ENCODE data around the gene C22orf42. TPM values are rescaled to one million over a fixed set of nuclear protein-coding genes. Genes with fewer than 3 reads are reported as not detected.
"Not testable (repeated sequence)": the region's sequence is repeated elsewhere in the genome, so short reads cannot be mapped to it uniquely, and the experiment has no call there.

Gene C22orf42
- polyA plus RNA-seq, 1 donor (not counting 4 experiments of a cell fraction or from before 2014, with no cell fraction given) = not detected

GRCh38 chr22:32140688-32141087 lies 18.4 kb downstream of the C22orf42 start:
- dilution Hi-C loops (cut with MboI; ENCODE audit: extremely low pct_ligation_motif_present, low sequenced_read_pairs); H2AFZ ChIP-seq (ENCODE audit: control insufficient read depth, low read length); H3K27me3 ChIP-seq (ENCODE audit: control insufficient read depth, extremely low read depth, insufficient read depth, low read length); H3K27ac ChIP-seq (ENCODE audit: control insufficient read depth, insufficient read depth, low read length); H3K4me3 ChIP-seq (ENCODE audit: control insufficient read depth in 2 of 3, extremely low read depth in 1 of 3, insufficient read depth in 2 of 3, low read depth in 1 of 3, low read length in 3 of 3); H3K4me2 ChIP-seq (ENCODE audit: control insufficient read depth, extremely low read depth, insufficient read depth, low read depth, low read length); H4K20me1 ChIP-seq (ENCODE audit: control insufficient read depth, extremely low read depth, insufficient read depth, low read length); H3K9me3 ChIP-seq (ENCODE audit: control insufficient read depth, low read depth, low read length); H3K4me1 ChIP-seq (ENCODE audit: control insufficient read depth, extremely low read depth, insufficient read depth, low read length); H3K9ac ChIP-seq (ENCODE audit: control insufficient read depth, extremely low read depth, insufficient read depth, low read length); DNase-seq (ENCODE audit: low read depth, low spot score); H3K9me1 ChIP-seq (ENCODE audit: control insufficient read depth, extremely low read depth, insufficient read depth, low read length); H3K79me2 ChIP-seq (ENCODE audit: control insufficient read depth, insufficient read depth, low read length); H3K36me3 ChIP-seq (ENCODE audit: control insufficient read depth in 2 of 2, extremely low read depth in 1 of 2, insufficient read depth in 2 of 2, low read length in 2 of 2): not testable (repeated sequence)
- TF ChIP-seq, protein P1, sequence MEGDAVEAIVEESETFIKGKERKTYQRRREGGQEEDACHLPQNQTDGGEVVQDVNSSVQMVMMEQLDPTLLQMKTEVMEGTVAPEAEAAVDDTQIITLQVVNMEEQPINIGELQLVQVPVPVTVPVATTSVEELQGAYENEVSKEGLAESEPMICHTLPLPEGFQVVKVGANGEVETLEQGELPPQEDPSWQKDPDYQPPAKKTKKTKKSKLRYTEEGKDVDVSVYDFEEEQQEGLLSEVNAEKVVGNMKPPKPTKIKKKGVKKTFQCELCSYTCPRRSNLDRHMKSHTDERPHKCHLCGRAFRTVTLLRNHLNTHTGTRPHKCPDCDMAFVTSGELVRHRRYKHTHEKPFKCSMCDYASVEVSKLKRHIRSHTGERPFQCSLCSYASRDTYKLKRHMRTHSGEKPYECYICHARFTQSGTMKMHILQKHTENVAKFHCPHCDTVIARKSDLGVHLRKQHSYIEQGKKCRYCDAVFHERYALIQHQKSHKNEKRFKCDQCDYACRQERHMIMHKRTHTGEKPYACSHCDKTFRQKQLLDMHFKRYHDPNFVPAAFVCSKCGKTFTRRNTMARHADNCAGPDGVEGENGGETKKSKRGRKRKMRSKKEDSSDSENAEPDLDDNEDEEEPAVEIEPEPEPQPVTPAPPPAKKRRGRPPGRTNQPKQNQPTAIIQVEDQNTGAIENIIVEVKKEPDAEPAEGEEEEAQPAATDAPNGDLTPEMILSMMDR (optimal IDR thresholded peaks at IDR 0.05 in 1 of 3, IDR thresholded peaks at IDR 0.05 in 1 of 3, conservative IDR thresholded peaks at IDR 0.05 in 1 of 3; ENCODE audit: extremely low read depth in 1 of 3, insufficient read depth in 2 of 3, low read length in 3 of 3) = peak in 2 of 3 experiments; percentile 18 to 40
- FAIRE-seq = peak; percentile 75

DNA sequence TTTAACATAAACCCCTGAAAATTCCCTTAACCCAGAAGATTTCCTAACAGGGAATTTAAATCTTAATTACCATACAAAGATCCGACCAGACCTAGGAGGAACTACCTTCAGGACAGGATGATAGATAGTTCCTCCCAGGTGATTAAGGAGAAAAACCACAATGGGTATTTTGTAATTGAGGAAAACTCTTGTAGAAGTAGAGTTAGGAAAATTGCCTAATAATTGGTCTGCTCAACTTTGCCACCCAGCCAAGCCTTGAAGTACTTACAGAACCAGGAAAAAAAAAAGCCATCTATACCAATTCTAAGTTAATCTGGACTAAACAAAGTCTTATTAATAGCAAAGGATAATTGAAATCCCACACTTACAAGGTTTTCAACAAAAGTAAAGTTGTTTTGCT lies 20.5 kb downstream of the C22orf42 start:
- H3K9me3 ChIP-seq (ENCODE audit: control insufficient read depth, low read depth, low read length); H3K4me3 ChIP-seq (ENCODE audit: control insufficient read depth in 2 of 3, extremely low read depth in 1 of 3, insufficient read depth in 2 of 3, low read depth in 1 of 3, low read length in 3 of 3); H3K36me3 ChIP-seq (ENCODE audit: control insufficient read depth in 2 of 2, extremely low read depth in 1 of 2, insufficient read depth in 2 of 2, low read length in 2 of 2); H3K9ac ChIP-seq (ENCODE audit: control insufficient read depth, extremely low read depth, insufficient read depth, low read length); H3K27me3 ChIP-seq (ENCODE audit: control insufficient read depth, extremely low read depth, insufficient read depth, low read length); H3K79me2 ChIP-seq (ENCODE audit: control insufficient read depth, insufficient read depth, low read length); H3K27ac ChIP-seq (ENCODE audit: control insufficient read depth, insufficient read depth, low read length); H3K4me1 ChIP-seq (ENCODE audit: control insufficient read depth, extremely low read depth, insufficient read depth, low read length); FAIRE-seq; H4K20me1 ChIP-seq (ENCODE audit: control insufficient read depth, extremely low read depth, insufficient read depth, low read length); DNase-seq (ENCODE audit: low read depth, low spot score); H3K9me1 ChIP-seq (ENCODE audit: control insufficient read depth, extremely low read depth, insufficient read depth, low read length); H2AFZ ChIP-seq (ENCODE audit: control insufficient read depth, low read length); dilution Hi-C loops (cut with MboI; ENCODE audit: extremely low pct_ligation_motif_present, low sequenced_read_pairs): not testable (repeated sequence)
- H3K4me2 ChIP-seq (ENCODE audit: control insufficient read depth, extremely low read depth, insufficient read depth, low read depth, low read length) = peak overlapping the region; percentile 89

- Histone ChIP-seq H2AFZ (ENCODE audit: control insufficient read depth, low read length) (peak overlapping the region; percentile 93), H3K4me3 (ENCODE audit: control insufficient read depth in 2 of 3, extremely low read depth in 1 of 3, insufficient read depth in 2 of 3, low read depth in 1 of 3, low read length in 3 of 3) (peak overlapping the region; percentile 24 to 53 (median 40)), H3K4me2 (ENCODE audit: control insufficient read depth, extremely low read depth, insufficient read depth, low read depth, low read length) (peak overlapping the region; percentile 89)
- H3K9me1 ChIP-seq (ENCODE audit: control insufficient read depth, extremely low read depth, insufficient read depth, low read length); H3K27ac ChIP-seq (ENCODE audit: control insufficient read depth, insufficient read depth, low read length); FAIRE-seq; H3K9ac ChIP-seq (ENCODE audit: control insufficient read depth, extremely low read depth, insufficient read depth, low read length); H3K36me3 ChIP-seq (ENCODE audit: control insufficient read depth in 2 of 2, extremely low read depth in 1 of 2, insufficient read depth in 2 of 2, low read length in 2 of 2); DNase-seq (ENCODE audit: low read depth, low spot score); H3K79me2 ChIP-seq (ENCODE audit: control insufficient read depth, insufficient read depth, low read length); dilution Hi-C loops (cut with MboI; ENCODE audit: extremely low pct_ligation_motif_present, low sequenced_read_pairs); H3K4me1 ChIP-seq (ENCODE audit: control insufficient read depth, extremely low read depth, insufficient read depth, low read length); H4K20me1 ChIP-seq (ENCODE audit: control insufficient read depth, extremely low read depth, insufficient read depth, low read length); H3K27me3 ChIP-seq (ENCODE audit: control insufficient read depth, extremely low read depth, insufficient read depth, low read length); H3K9me3 ChIP-seq (ENCODE audit: control insufficient read depth, low read depth, low read length): not testable (repeated sequence)
Measured at GRCh38 chr22:32137731-32138324, 21.3 kb downstream of the C22orf42 start.

DNA sequence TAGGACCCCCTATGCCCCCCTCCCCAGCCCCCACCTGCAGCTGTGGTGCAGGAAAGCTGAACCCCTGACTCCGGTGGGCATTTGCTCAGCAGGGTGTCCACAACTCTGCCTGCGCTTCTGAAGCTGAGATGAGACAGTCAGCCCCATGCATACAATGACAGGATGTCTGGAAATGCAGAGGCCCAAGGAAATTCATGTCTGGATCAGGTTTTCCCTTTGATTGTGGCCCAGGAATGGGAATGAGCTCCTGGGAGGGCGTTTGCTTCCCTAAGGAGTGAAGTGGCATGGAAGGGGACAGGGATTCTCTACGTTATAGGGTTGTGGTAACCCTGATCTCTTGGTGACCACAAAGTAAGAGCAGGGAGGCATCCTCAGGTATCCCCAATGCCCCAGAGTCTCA lies 22.2 kb downstream of the C22orf42 start:
- H3K9me3 ChIP-seq (ENCODE audit: control insufficient read depth, low read depth, low read length); dilution Hi-C loops (cut with MboI; ENCODE audit: extremely low pct_ligation_motif_present, low sequenced_read_pairs): not testable (repeated sequence)

More for the DNA sequence above, 22.2 kb downstream of the C22orf42 start:
- not testable (repeated sequence) for H3K4me1 ChIP-seq (ENCODE audit: control insufficient read depth, extremely low read depth, insufficient read depth, low read length); H4K20me1 ChIP-seq (ENCODE audit: control insufficient read depth, extremely low read depth, insufficient read depth, low read length); H3K4me3 ChIP-seq (ENCODE audit: control insufficient read depth in 2 of 3, extremely low read depth in 1 of 3, insufficient read depth in 2 of 3, low read depth in 1 of 3, low read length in 3 of 3); H3K27ac ChIP-seq (ENCODE audit: control insufficient read depth, insufficient read depth, low read length); H3K36me3 ChIP-seq (ENCODE audit: control insufficient read depth in 2 of 2, extremely low read depth in 1 of 2, insufficient read depth in 2 of 2, low read length in 2 of 2); H3K9me1 ChIP-seq (ENCODE audit: control insufficient read depth, extremely low read depth, insufficient read depth, low read length); DNase-seq (ENCODE audit: low read depth, low spot score); H3K27me3 ChIP-seq (ENCODE audit: control insufficient read depth, extremely low read depth, insufficient read depth, low read length); H3K9ac ChIP-seq (ENCODE audit: control insufficient read depth, extremely low read depth, insufficient read depth, low read length); H2AFZ ChIP-seq (ENCODE audit: control insufficient read depth, low read length); FAIRE-seq; H3K4me2 ChIP-seq (ENCODE audit: control insufficient read depth, extremely low read depth, insufficient read depth, low read depth, low read length); H3K79me2 ChIP-seq (ENCODE audit: control insufficient read depth, insufficient read depth, low read length)

All from keratinocyte (primary cell).